Jurkat, Clone E6-1 (cell line): Measurements from ENCODE around the gene LRRC39. TPM values are rescaled to one million over a fixed set of nuclear protein-coding genes. Genes with fewer than 3 reads are reported as not detected.
A peak's percentile ranks its signal among the peaks of the same experiment; 100 is the strongest.
"Not testable (repeated sequence)": the region's sequence is repeated elsewhere in the genome, so short reads cannot be mapped to it uniquely, and the experiment has no call there.

Experiments used
- DNase-seq: peaks from one replicate; pipeline ENCODE4 v3.0.0-alpha.2; 2011; ENCODE audit warnings: low read depth, low spot score
- H3K4me3 ChIP-seq: 2 replicates; pipeline ENCODE4 v1.5.1; 2011; ENCODE audit warnings: mild to moderate bottlenecking, low read length, control low read depth, moderate library complexity
- polyA plus RNA-seq: library from polyadenylated mRNA; unstranded; fragments of >200 nt; gene quantifications from one replicate; pipeline ENCODE4 v1.2.1, GENCODE V29; 2012; ENCODE audit warnings: missing spikeins; ENCODE audit not compliant: insufficient read length, insufficient read depth

The LRRC39 gene
- 0.64 TPM for polyA plus RNA-seq

- H3K4me3 ChIP-seq, result no peak within 1 kb of the TSS
- DNase-seq, result no peak
These were observed at the start of gene LRRC39 for GRCh38 chr1:100178091-100178490. TSS of gene LRRC39 (minus strand) at chr1:100178256. CDS start at chr1:100168516, 9,740 bp downstream.

GRCh38 chr1:100222428-100222827, 44.4 kb upstream of the LRRC39 start:
- DNase-seq, result no peak
- H3K4me3 ChIP-seq, result no peak overlapping the region

- DNase-seq, result no peak
- no peak overlapping the region for H3K4me3 ChIP-seq
These were observed 41.8 kb upstream of the LRRC39 start for GRCh38 chr1:100219883-100220282.

- DNase-seq, result peak; percentile 29
- no peak overlapping the region for H3K4me3 ChIP-seq
These were observed 41.4 kb upstream of the LRRC39 start for GRCh38 chr1:100219457-100219856.

- H3K4me3 ChIP-seq, result no peak overlapping the region
- DNase-seq, result no peak
These were observed 39.8 kb upstream of the LRRC39 start for GRCh38 chr1:100217834-100218233.

GRCh38 chr1:100215101-100215500, 37.0 kb upstream of the LRRC39 start:
- no peak for DNase-seq
- no peak overlapping the region for H3K4me3 ChIP-seq

- H3K4me3 ChIP-seq, result no peak overlapping the region
- DNase-seq, result no peak
These were observed 35.1 kb upstream of the LRRC39 start for GRCh38 chr1:100213141-100213540.

- no peak overlapping the region for H3K4me3 ChIP-seq
- no peak for DNase-seq
These were observed 28.2 kb upstream of the LRRC39 start for GRCh38 chr1:100206301-100206700.

- not testable (repeated sequence) for H3K4me3 ChIP-seq, DNase-seq
These were observed 27.5 kb upstream of the LRRC39 start for GRCh38 chr1:100205593-100205992.

- not testable (repeated sequence) for DNase-seq, H3K4me3 ChIP-seq
These were observed 27.0 kb upstream of the LRRC39 start for GRCh38 chr1:100205103-100205502.

- not testable (repeated sequence) for DNase-seq, H3K4me3 ChIP-seq
These were observed 24.6 kb upstream of the LRRC39 start for GRCh38 chr1:100202703-100203102.

GRCh38 chr1:100200060-100200459, 22.0 kb upstream of the LRRC39 start:
- not testable (repeated sequence) for H3K4me3 ChIP-seq, DNase-seq

GRCh38 chr1:100198596-100198995, 20.5 kb upstream of the LRRC39 start:
- DNase-seq, result no peak
- H3K4me3 ChIP-seq, result no peak overlapping the region

- H3K4me3 ChIP-seq, result no peak overlapping the region
- DNase-seq, result no peak
These were observed 10.6 kb upstream of the LRRC39 start for GRCh38 chr1:100188617-100189016.

GRCh38 chr1:100187912-100188311, 9.9 kb upstream of the LRRC39 start:
- H3K4me3 ChIP-seq, result no peak overlapping the region
- DNase-seq, result no peak

- no peak overlapping the region for H3K4me3 ChIP-seq
These were observed 6.5 kb upstream of the LRRC39 start for GRCh38 chr1:100184536-100184935.

GRCh38 chr1:100183370-100183769, 5.3 kb upstream of the LRRC39 start:
- DNase-seq, result no peak
- H3K4me3 ChIP-seq, result no peak overlapping the region

More at GRCh38 chr1:100184536-100184935, 6.5 kb upstream of the LRRC39 start:
- DNase-seq, result no peak

- no peak for DNase-seq
- no peak overlapping the region for H3K4me3 ChIP-seq
These were observed 588 bp downstream of the LRRC39 start for GRCh38 chr1:100177295-100178041.

- no peak overlapping the region for H3K4me3 ChIP-seq
- DNase-seq, result no peak
These were observed 10.0 kb downstream of the LRRC39 start for GRCh38 chr1:100168051-100168450.

GRCh38 chr1:100164702-100165101, 13.4 kb downstream of the LRRC39 start:
- DNase-seq, result no peak
- no peak overlapping the region for H3K4me3 ChIP-seq

GRCh38 chr1:100164216-100164615, 13.8 kb downstream of the LRRC39 start:
- no peak overlapping the region for H3K4me3 ChIP-seq

More at GRCh38 chr1:100164216-100164615, 13.8 kb downstream of the LRRC39 start:
- DNase-seq, result no peak
